ENCODE results near the gene SRSF1.

DNA sequence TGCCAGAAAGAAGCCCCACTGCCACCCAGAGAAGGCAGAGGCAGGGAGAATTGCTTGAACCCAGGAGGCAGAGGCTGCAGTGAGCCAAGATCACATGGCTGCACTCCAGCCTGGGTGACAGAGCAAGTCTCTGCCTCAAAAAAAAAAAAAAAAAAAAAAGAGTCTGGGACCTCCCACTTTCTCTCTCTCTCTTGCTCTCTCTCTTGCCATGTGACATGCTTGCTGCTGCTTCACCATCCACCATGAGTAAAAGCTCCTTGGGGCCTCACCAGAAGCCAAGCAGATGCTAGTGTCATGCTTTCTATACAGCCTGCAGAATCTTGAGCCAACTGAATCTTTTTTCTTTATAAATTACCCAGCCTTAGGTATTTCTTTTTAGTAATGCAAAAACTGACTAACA is 21.5 kb upstream of the SRSF1 start:
- TF ChIP-seq, protein P1, sequence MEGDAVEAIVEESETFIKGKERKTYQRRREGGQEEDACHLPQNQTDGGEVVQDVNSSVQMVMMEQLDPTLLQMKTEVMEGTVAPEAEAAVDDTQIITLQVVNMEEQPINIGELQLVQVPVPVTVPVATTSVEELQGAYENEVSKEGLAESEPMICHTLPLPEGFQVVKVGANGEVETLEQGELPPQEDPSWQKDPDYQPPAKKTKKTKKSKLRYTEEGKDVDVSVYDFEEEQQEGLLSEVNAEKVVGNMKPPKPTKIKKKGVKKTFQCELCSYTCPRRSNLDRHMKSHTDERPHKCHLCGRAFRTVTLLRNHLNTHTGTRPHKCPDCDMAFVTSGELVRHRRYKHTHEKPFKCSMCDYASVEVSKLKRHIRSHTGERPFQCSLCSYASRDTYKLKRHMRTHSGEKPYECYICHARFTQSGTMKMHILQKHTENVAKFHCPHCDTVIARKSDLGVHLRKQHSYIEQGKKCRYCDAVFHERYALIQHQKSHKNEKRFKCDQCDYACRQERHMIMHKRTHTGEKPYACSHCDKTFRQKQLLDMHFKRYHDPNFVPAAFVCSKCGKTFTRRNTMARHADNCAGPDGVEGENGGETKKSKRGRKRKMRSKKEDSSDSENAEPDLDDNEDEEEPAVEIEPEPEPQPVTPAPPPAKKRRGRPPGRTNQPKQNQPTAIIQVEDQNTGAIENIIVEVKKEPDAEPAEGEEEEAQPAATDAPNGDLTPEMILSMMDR (conservative IDR thresholded peaks at IDR 0.05 in 1 of 2, IDR thresholded peaks at IDR 0.05 in 1 of 2; ENCODE audit: low read depth in 1 of 2, low read length in 2 of 2): no peak
- no peak for TF ChIP-seq EZH2 (IDR thresholded peaks at IDR 0.05; ENCODE audit: low read length, missing control alignments)

All from fibroblast of lung (primary cell).